ENCODE data around the gene KATNA1.

The KATNA1 gene

DNA sequence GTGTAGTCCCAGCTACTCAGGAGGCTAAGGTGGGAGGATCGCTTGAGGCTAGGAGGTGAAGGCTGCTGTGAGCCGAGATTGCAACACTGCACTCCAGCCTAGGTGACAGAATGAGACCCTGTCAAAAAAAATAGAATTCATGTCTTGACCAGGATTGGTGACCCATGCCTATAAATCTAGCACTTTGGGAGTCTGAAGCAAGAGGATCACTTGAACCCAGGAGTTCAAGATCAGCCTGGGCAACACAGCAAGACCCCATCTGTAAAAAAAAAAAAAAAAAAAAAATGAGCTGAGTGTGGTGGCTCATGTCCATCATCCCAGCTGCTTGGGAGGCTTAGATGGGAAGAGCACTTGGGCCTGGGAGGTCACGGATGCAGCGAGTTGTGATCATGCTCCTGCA, 48.0 kb downstream of the KATNA1 start:
- Histone ChIP-seq H3K27ac (ENCODE audit: low read length) (no peak overlapping the region), H2AFZ (ENCODE audit: low read length) (no peak overlapping the region), H3K4me1 (ENCODE audit: low read length) (no peaks in the 10 kb centered on the region), H3K9me2 (replicated peaks; ENCODE audit: insufficient read depth, low read length) (no peaks in the 10 kb centered on the region), H3K4me2 (ENCODE audit: low read depth, low read length) (no peak overlapping the region), H3K27me3 (replicated peaks; ENCODE audit: insufficient read depth, low read length) (no peaks in the 10 kb centered on the region), H3F3A (ENCODE audit: insufficient read depth, low read length) (no peaks in the 10 kb centered on the region), H3K4me3 (ENCODE audit: low read length) (no peak overlapping the region), H3K36me3 (replicated peaks; ENCODE audit: insufficient read depth, low read length) (no peaks in the 10 kb centered on the region), H3K9me3 (replicated peaks; ENCODE audit: insufficient read depth, low read length) (no peaks in the 10 kb centered on the region), H3K9ac (ENCODE audit: low read length) (no peak overlapping the region), H3K79me2 (ENCODE audit: low read length) (no peaks in the 10 kb centered on the region), H4K20me1 (ENCODE audit: insufficient read depth, low read length) (no peaks in the 10 kb centered on the region)
- no peak for DNase-seq
- TF ChIP-seq EZH2phosphoT487 (IDR thresholded peaks at IDR 0.05; ENCODE audit: low read length): no peak
- TF ChIP-seq EZH2 (optimal IDR thresholded peaks at IDR 0.05; ENCODE audit: low read depth, low read length): no peak
- TF ChIP-seq CTCF (IDR thresholded peaks at IDR 0.05; ENCODE audit: low read length): no peak

DNA sequence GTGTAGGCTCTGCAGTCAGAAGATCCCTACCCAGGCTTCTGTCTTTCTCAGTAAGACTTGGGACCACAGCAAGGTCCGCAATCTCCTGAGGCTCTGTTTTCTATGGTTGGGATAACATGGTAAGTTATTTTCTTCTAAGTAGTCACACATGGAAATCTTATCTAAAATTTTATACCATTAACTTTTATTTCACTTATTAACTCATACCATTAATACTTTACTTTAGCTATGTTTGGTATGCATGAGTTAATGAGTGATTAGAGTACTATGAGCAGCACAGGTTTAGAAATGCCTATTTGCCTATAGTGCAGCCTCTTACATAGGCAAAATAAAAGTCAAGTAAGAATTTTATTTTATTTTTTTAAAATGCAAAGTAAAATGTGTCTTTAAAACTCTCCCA, 55.1 kb downstream of the KATNA1 start:
- no peak overlapping the region for H3K9ac ChIP-seq (ENCODE audit: low read length)
- H3K27me3 ChIP-seq (replicated peaks; ENCODE audit: insufficient read depth, low read length): no peaks in the 10 kb centered on the region
- H3K4me2 ChIP-seq (ENCODE audit: low read depth, low read length): no peak overlapping the region
- H2AFZ ChIP-seq (ENCODE audit: low read length): no peak overlapping the region
- H3K79me2 ChIP-seq (ENCODE audit: low read length): no peaks in the 10 kb centered on the region
- H3K4me3 ChIP-seq (ENCODE audit: low read length): no peak overlapping the region
- H4K20me1 ChIP-seq (ENCODE audit: insufficient read depth, low read length): no peaks in the 10 kb centered on the region
- no peak for TF ChIP-seq CTCF (IDR thresholded peaks at IDR 0.05; ENCODE audit: low read length)
- no peak for TF ChIP-seq EZH2phosphoT487 (IDR thresholded peaks at IDR 0.05; ENCODE audit: low read length)
- TF ChIP-seq EZH2 (optimal IDR thresholded peaks at IDR 0.05; ENCODE audit: low read depth, low read length): no peak
- H3K9me2 ChIP-seq (replicated peaks; ENCODE audit: insufficient read depth, low read length): no peaks in the 10 kb centered on the region
- H3K36me3 ChIP-seq (replicated peaks; ENCODE audit: insufficient read depth, low read length): no peaks in the 10 kb centered on the region
- no peak for DNase-seq
- H3K9me3 ChIP-seq (replicated peaks; ENCODE audit: insufficient read depth, low read length): no peaks in the 10 kb centered on the region
- H3K27ac ChIP-seq (ENCODE audit: low read length): no peak overlapping the region
- no peaks in the 10 kb centered on the region for H3K4me1 ChIP-seq (ENCODE audit: low read length)
- no peaks in the 10 kb centered on the region for H3F3A ChIP-seq (ENCODE audit: insufficient read depth, low read length)

- H3K9me2 ChIP-seq (replicated peaks; ENCODE audit: insufficient read depth, low read length): no peaks in the 10 kb centered on the region
- no peaks in the 10 kb centered on the region for H4K20me1 ChIP-seq (ENCODE audit: insufficient read depth, low read length)
- no peaks in the 10 kb centered on the region for H3K9me3 ChIP-seq (replicated peaks; ENCODE audit: insufficient read depth, low read length)
- no peaks in the 10 kb centered on the region for H3K27me3 ChIP-seq (replicated peaks; ENCODE audit: insufficient read depth, low read length)
- no peak for TF ChIP-seq EZH2 (optimal IDR thresholded peaks at IDR 0.05; ENCODE audit: low read depth, low read length)
- TF ChIP-seq EZH2phosphoT487 (IDR thresholded peaks at IDR 0.05; ENCODE audit: low read length): no peak
- TF ChIP-seq CTCF (IDR thresholded peaks at IDR 0.05; ENCODE audit: low read length): no peak
- DNase-seq: no peak
- H3K36me3 ChIP-seq (replicated peaks; ENCODE audit: insufficient read depth, low read length): no peaks in the 10 kb centered on the region
- no peak overlapping the region for H3K9ac ChIP-seq (ENCODE audit: low read length)
- H3K4me2 ChIP-seq (ENCODE audit: low read depth, low read length): no peak overlapping the region
- H2AFZ ChIP-seq (ENCODE audit: low read length): no peak overlapping the region
- no peak overlapping the region for H3K4me3 ChIP-seq (ENCODE audit: low read length)
- H3K27ac ChIP-seq (ENCODE audit: low read length): no peak overlapping the region
- no peaks in the 10 kb centered on the region for H3K79me2 ChIP-seq (ENCODE audit: low read length)
- H3K4me1 ChIP-seq (ENCODE audit: low read length): no peaks in the 10 kb centered on the region
- no peaks in the 10 kb centered on the region for H3F3A ChIP-seq (ENCODE audit: insufficient read depth, low read length)
Measured at GRCh38 chr6:149592983-149593382, 55.5 kb downstream of the KATNA1 start.
